Mesendoderm (in vitro differentiated cells): Measurements from ENCODE around the gene BLTP1.

Source experiments
- DNase-seq: peaks from one replicate; pipeline ENCODE4 v3.0.0; 2013
- H2AK5ac ChIP-seq: 2 replicates; pipeline ENCODE4 v1.6.1; 2013; ENCODE audit warnings: low read length, inconsistent platforms
- H2BK120ac ChIP-seq: 2 replicates; pipeline ENCODE4 v1.6.1; 2013; ENCODE audit warnings: low read depth, mild to moderate bottlenecking, low read length, moderate library complexity, mixed read lengths
- H2BK15ac ChIP-seq: replicated peaks from 2 replicates; pipeline ENCODE4 v1.6.1; 2013; ENCODE audit warnings: low read depth, mild to moderate bottlenecking, moderate library complexity
- H2BK5ac ChIP-seq: 2 replicates; pipeline ENCODE4 v1.6.1; 2013; ENCODE audit warnings: low read length, inconsistent platforms
- H3K18ac ChIP-seq: 2 replicates; pipeline ENCODE4 v1.6.1; 2013; ENCODE audit warnings: mild to moderate bottlenecking, low read length, mixed read lengths
- H3K23ac ChIP-seq: one replicate; pipeline ENCODE4 v1.6.1; 2013; ENCODE audit warnings: low read length
- H3K27ac ChIP-seq: 2 replicates; pipeline ENCODE4 v1.5.1; 2013; ENCODE audit warnings: low read depth, mild to moderate bottlenecking, inconsistent platforms, low read length, moderate library complexity
- H3K27me3 ChIP-seq: 2 replicates; pipeline ENCODE4 v1.6.1; 2013; ENCODE audit warnings: low read length, control low read depth, mild to moderate bottlenecking, inconsistent platforms; ENCODE audit not compliant: insufficient read depth, poor library complexity
- H3K36me3 ChIP-seq: 2 replicates; pipeline ENCODE4 v1.6.1; 2013; ENCODE audit warnings: low read length, inconsistent platforms; ENCODE audit not compliant: control insufficient read depth, insufficient read depth
- H3K4ac ChIP-seq: one replicate; pipeline ENCODE4 v1.6.1; 2013; ENCODE audit warnings: low read depth, mild to moderate bottlenecking, low read length, moderate library complexity
- H3K4me1 ChIP-seq: 2 replicates; pipeline ENCODE4 v1.6.1; 2013; ENCODE audit warnings: low read depth, low read length, inconsistent platforms; ENCODE audit not compliant: control insufficient read depth
- H3K4me2 ChIP-seq: 2 replicates; pipeline ENCODE4 v1.6.1; 2013; ENCODE audit warnings: low read length
- H3K4me3 ChIP-seq: 2 replicates; pipeline ENCODE4 v1.5.1; 2013; ENCODE audit warnings: mild to moderate bottlenecking, low read length
- H3K56ac ChIP-seq: one replicate; pipeline ENCODE4 v1.6.1; 2013; ENCODE audit warnings: low read length
- H3K79me1 ChIP-seq: 2 replicates; pipeline ENCODE4 v1.6.1; 2013; ENCODE audit warnings: low read length, inconsistent platforms
- H3K79me2 ChIP-seq: 2 replicates; pipeline ENCODE4 v1.6.1; 2013; ENCODE audit warnings: mild to moderate bottlenecking, low read length; ENCODE audit not compliant: control insufficient read depth, insufficient read depth
- H3K9ac ChIP-seq: 2 replicates; pipeline ENCODE4 v1.6.1; 2013; ENCODE audit warnings: low read length, inconsistent platforms
- H4K5ac ChIP-seq: one replicate; pipeline ENCODE4 v1.6.1; 2013; ENCODE audit warnings: low read length
- H4K8ac ChIP-seq: one replicate; pipeline ENCODE4 v1.6.1; 2013; ENCODE audit warnings: low read depth, mild to moderate bottlenecking, control low read depth, low read length, moderate library complexity
- WGBS: extraction: QIAGEN DNeasy Blood & Tissue Kit; methylation state at CpG from one replicate; pipeline ENCODE4 v1.1.7; 2013; ENCODE audit warnings: low lambda C conversion rate, missing lambda C conversion rate; ENCODE audit not compliant: insufficient coverage; ENCODE audit errors: extremely low coverage; 5-methylcytosine and 5-hydroxymethylcytosine counted together

The BLTP1 gene

DNA sequence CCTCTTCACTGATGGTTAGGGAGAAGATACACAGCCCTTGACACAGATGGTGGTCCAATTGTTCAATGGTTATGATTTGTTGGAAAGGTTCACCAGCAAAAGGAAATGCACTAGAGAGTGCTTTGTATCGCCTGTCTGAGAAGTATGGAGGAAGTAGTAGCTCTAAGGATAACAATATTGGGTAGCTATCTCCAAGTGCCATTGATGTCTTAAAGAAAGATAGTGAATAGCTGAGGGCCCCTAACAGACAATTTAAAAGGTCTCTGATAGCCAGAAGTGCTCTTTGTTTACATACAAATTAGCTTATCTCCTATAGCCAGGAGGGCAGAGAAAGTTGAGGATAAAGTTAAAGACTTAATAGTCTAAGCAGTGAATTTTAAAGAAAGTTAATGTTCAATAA is 33.9 kb upstream of the BLTP1 start:
- Histone ChIP-seq H3K27me3 (no peaks in the 10 kb centered on the region), H3K9ac (no peak overlapping the region), H2BK5ac (no peak overlapping the region), H3K4me1 (no peaks in the 10 kb centered on the region), H3K36me3 (no peaks in the 10 kb centered on the region), H3K23ac (no peak overlapping the region), H3K56ac (no peak overlapping the region), H3K4ac (no peak overlapping the region), H3K4me3 (no peak overlapping the region), H2AK5ac (no peak overlapping the region), H2BK15ac (no peak overlapping the region), H3K18ac (no peak overlapping the region), H3K27ac (no peak overlapping the region), H3K79me2 (no peaks in the 10 kb centered on the region), H3K79me1 (no peaks in the 10 kb centered on the region), H4K5ac (no peak overlapping the region), H3K4me2 (no peak overlapping the region), H2BK120ac (no peak overlapping the region), H4K8ac (no peak overlapping the region)
- peak; percentile 32 for DNase-seq
- WGBS = no CpG with 5 or more reads among the region's 1 CpG

GRCh38 chr4:122119739-122120138 is 32.4 kb upstream of the BLTP1 start:
- Histone ChIP-seq H4K8ac (no peak overlapping the region), H3K56ac (no peak overlapping the region), H2BK5ac (no peak overlapping the region), H3K4me2 (no peak overlapping the region), H4K5ac (no peak overlapping the region), H3K36me3 (no peaks in the 10 kb centered on the region), H3K79me1 (no peaks in the 10 kb centered on the region), H3K27ac (no peak overlapping the region), H2AK5ac (no peak overlapping the region), H3K4me1 (no peaks in the 10 kb centered on the region), H2BK15ac (no peak overlapping the region), H3K79me2 (no peaks in the 10 kb centered on the region), H3K9ac (no peak overlapping the region), H3K23ac (no peak overlapping the region), H3K4ac (no peak overlapping the region), H2BK120ac (no peak overlapping the region), H3K4me3 (no peak overlapping the region), H3K18ac (no peak overlapping the region), H3K27me3 (no peaks in the 10 kb centered on the region)
- no CpG with 5 or more reads among the region's 1 CpG for WGBS
- no peak for DNase-seq

- Histone ChIP-seq H3K79me2 (no peaks in the 10 kb centered on the region), H3K36me3 (no peaks in the 10 kb centered on the region), H3K56ac (no peak overlapping the region), H2BK5ac (no peak overlapping the region), H4K5ac (no peak overlapping the region), H3K79me1 (no peaks in the 10 kb centered on the region), H3K27me3 (no peaks in the 10 kb centered on the region), H3K23ac (no peak overlapping the region), H3K4me2 (no peak overlapping the region), H2BK15ac (no peak overlapping the region), H4K8ac (no peak overlapping the region), H3K9ac (no peak overlapping the region), H3K18ac (no peak overlapping the region), H3K4me1 (no peaks in the 10 kb centered on the region), H3K4ac (no peak overlapping the region), H2BK120ac (no peak overlapping the region), H3K4me3 (no peak overlapping the region), H3K27ac (no peak overlapping the region), H2AK5ac (no peak overlapping the region)
- DNase-seq = no peak
- no CpG with 5 or more reads among the region's 2 CpGs for WGBS
Observed at GRCh38 chr4:122121593-122121992, 30.5 kb upstream of the BLTP1 start.

DNA sequence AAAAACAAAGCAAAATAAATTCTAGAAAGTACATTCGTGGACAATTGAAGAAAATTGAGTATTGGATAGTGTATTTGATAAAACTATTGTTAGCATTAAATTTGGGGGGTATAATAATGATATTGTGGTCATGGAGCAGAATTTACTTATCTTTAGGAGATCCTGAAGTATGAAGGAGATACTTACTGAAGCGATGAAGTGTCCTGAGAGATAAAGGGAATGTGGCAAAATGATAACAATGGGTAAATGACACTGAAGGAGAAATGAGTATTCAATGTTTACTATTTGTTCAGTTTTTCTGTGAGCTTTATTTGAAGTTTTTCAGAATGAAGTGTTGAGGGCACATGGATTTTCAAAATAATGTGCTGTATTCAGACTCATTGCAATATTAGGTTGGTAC is 30.0 kb upstream of the BLTP1 start:
- no peak overlapping the region for H2AK5ac ChIP-seq
- no peak overlapping the region for H3K18ac ChIP-seq
- no peaks in the 10 kb centered on the region for H3K27me3 ChIP-seq
- no peak overlapping the region for H3K4me3 ChIP-seq
- no peak overlapping the region for H2BK15ac ChIP-seq
- DNase-seq = no peak
- no peaks in the 10 kb centered on the region for H3K79me2 ChIP-seq
- no peak overlapping the region for H4K5ac ChIP-seq
- H2BK120ac ChIP-seq = no peak overlapping the region
- H3K36me3 ChIP-seq = no peaks in the 10 kb centered on the region
- no peak overlapping the region for H2BK5ac ChIP-seq
- no peak overlapping the region for H4K8ac ChIP-seq
- no CpG with 5 or more reads among the region's 2 CpGs for WGBS
- H3K4ac ChIP-seq = no peak overlapping the region
- no peaks in the 10 kb centered on the region for H3K79me1 ChIP-seq
- no peak overlapping the region for H3K4me2 ChIP-seq
- no peak overlapping the region for H3K23ac ChIP-seq
- H3K4me1 ChIP-seq = no peaks in the 10 kb centered on the region
- no peak overlapping the region for H3K56ac ChIP-seq
- no peak overlapping the region for H3K27ac ChIP-seq
- H3K9ac ChIP-seq = no peak overlapping the region

DNA sequence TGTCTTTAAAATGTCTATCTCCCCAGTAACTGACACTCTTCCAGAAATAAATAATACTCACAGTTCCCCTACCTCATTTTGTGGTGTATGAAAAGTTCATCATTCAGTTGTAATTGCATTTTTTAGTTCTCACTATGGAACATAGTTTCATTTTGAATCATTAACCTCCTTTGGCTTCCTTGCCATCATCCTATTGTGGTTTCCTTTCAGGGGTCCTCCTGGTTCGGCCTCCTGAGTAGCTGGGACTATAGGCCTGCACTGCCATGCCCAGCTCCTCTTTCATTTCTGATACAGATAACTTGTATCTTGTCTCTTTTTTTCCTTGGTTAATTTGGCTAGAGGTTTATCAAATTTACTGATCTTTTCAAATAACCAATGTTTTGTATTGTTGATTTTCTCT is 23.1 kb upstream of the BLTP1 start:
- Histone ChIP-seq H4K8ac (no peak overlapping the region), H3K27me3 (no peaks in the 10 kb centered on the region), H2BK5ac (no peak overlapping the region), H3K36me3 (no peaks in the 10 kb centered on the region), H3K4me2 (no peak overlapping the region), H2BK15ac (no peak overlapping the region), H3K9ac (no peak overlapping the region), H3K27ac (no peak overlapping the region), H2AK5ac (no peak overlapping the region), H3K79me2 (no peaks in the 10 kb centered on the region), H3K79me1 (no peaks in the 10 kb centered on the region), H3K18ac (no peak overlapping the region), H3K4me3 (no peak overlapping the region), H3K23ac (no peak overlapping the region), H3K4ac (no peak overlapping the region), H3K56ac (no peak overlapping the region), H2BK120ac (no peak overlapping the region), H3K4me1 (no peaks in the 10 kb centered on the region), H4K5ac (no peak overlapping the region)
- no CpG with 5 or more reads among the region's 1 CpG for WGBS
- DNase-seq = no peak

- no CpG with 5 or more reads among the region's 5 CpGs for WGBS
- Histone ChIP-seq H3K9ac (no peak overlapping the region), H4K8ac (no peak overlapping the region)
Observed at GRCh38 chr4:122131562-122132157, 20.5 kb upstream of the BLTP1 start.

More at GRCh38 chr4:122131562-122132157, 20.5 kb upstream of the BLTP1 start:
- no peak overlapping the region for H3K4me3 ChIP-seq
- no peak overlapping the region for H3K27ac ChIP-seq
- no peak overlapping the region for H3K18ac ChIP-seq
- H2BK15ac ChIP-seq = no peak overlapping the region
- no peak for DNase-seq
- H3K4me2 ChIP-seq = no peak overlapping the region
- H2AK5ac ChIP-seq = no peak overlapping the region
- H3K27me3 ChIP-seq = no peaks in the 10 kb centered on the region
- H3K36me3 ChIP-seq = no peaks in the 10 kb centered on the region
- H4K5ac ChIP-seq = no peak overlapping the region
- no peak overlapping the region for H3K23ac ChIP-seq
- no peak overlapping the region for H3K4ac ChIP-seq
- no peak overlapping the region for H2BK120ac ChIP-seq
- no peaks in the 10 kb centered on the region for H3K79me1 ChIP-seq
- H2BK5ac ChIP-seq = no peak overlapping the region
- H3K4me1 ChIP-seq = no peaks in the 10 kb centered on the region
- no peaks in the 10 kb centered on the region for H3K79me2 ChIP-seq
- H3K56ac ChIP-seq = no peak overlapping the region
